T-cell (primary cell): Measurements from ENCODE around the gene EHF. TPM values are rescaled to one million over a fixed set of nuclear protein-coding genes. Genes with fewer than 3 reads are reported as not detected.

Source experiments
- ATAC-seq, 4 experiments: fragments of 200-7000 bp in 3 of 4; fragments of 150-1000 bp in 1 of 4; cut with Tn5 transposase; replicated peaks in 1 of 4; 1 replicate in 3 of 4; 2 replicates in 1 of 4; pipeline ENCODE4 v1.10.0; 2021; ENCODE audit warnings: moderate library complexity in 3 of 4, mild to moderate bottlenecking in 2 of 4, moderate number of reproducible peaks in 1 of 4
- CTCF ChIA-PET, 2 donors: fragments of 300-600 bp; sonication (Branson Sonifier 250); formaldehyde crosslinking; loops; one replicate each; lab custom pipeline; 2022; ENCODE audit warnings: antibody characterized with exemption in 2 of 2; lab: Charles Lee
- POLR2A ChIA-PET, 2 donors: fragments of 300-600 bp; sonication (Branson Sonifier 250); formaldehyde crosslinking; loops; one replicate each; lab custom pipeline; 2022; ENCODE audit warnings: antibody characterized with exemption in 2 of 2; lab: Charles Lee
- DNase-seq, 35 experiments: peaks; one replicate each; pipeline versions ENCODE4 v3.0.0 to v3.0.0-alpha.2; 2013 to 2023
- H3K27ac ChIP-seq: one replicate; pipeline ENCODE4 v1.5.1; 2013; ENCODE audit warnings: low read length
- H3K27me3 ChIP-seq, 2 experiments: replicated peaks in 1 of 2; 1 replicate in 1 of 2; 2 replicates in 1 of 2; pipeline versions ENCODE4 v1.6.1 to v1.7.0; 2013; ENCODE audit warnings: low read length in 1 of 2, mixed read lengths in 1 of 2; ENCODE audit not compliant: control insufficient read depth in 2 of 2, insufficient read depth in 2 of 2; ENCODE audit errors: extremely low read depth in 1 of 2
- H3K36me3 ChIP-seq, 2 donors: 1 replicate in 1 of 2; 2 replicates in 1 of 2; pipeline versions ENCODE4 v1.6.1 to v1.7.0; 2013; ENCODE audit warnings: low read length in 1 of 2; ENCODE audit not compliant: control insufficient read depth in 2 of 2, insufficient read depth in 1 of 2; ENCODE audit errors: extremely low read depth in 1 of 2
- H3K4me1 ChIP-seq, 2 experiments: 1 replicate in 1 of 2; 2 replicates in 1 of 2; pipeline versions ENCODE4 v1.6.1 to v1.7.0; 2013; ENCODE audit warnings: low read length in 2 of 2, mixed read lengths in 1 of 2; ENCODE audit not compliant: insufficient read depth in 2 of 2, control insufficient read depth in 1 of 2; ENCODE audit errors: extremely low read depth in 1 of 2
- H3K4me3 ChIP-seq, 2 donors: 1 replicate in 1 of 2; 2 replicates in 1 of 2; pipeline versions ENCODE4 v1.5.1 to v1.7.0; 2013; ENCODE audit warnings: mild to moderate bottlenecking in 2 of 2, low read length in 1 of 2, moderate library complexity in 1 of 2; ENCODE audit not compliant: control insufficient read depth in 1 of 2; ENCODE audit errors: extremely low read depth in 1 of 2
- H3K9me3 ChIP-seq: 2 replicates; pipeline ENCODE4 v1.7.0; 2013
- H3K27ac Mint-ChIP-seq, 2 donors: one replicate each; pipeline ENCODE4 v1.8.0; 2020 to 2021; ENCODE audit warnings: mild to moderate bottlenecking in 2 of 2, mixed read lengths in 2 of 2
- H3K27me3 Mint-ChIP-seq, 2 donors: one replicate each; pipeline ENCODE4 v1.8.0; 2021 to 2022; ENCODE audit warnings: mixed read lengths in 2 of 2
- H3K36me3 Mint-ChIP-seq: one replicate; pipeline ENCODE4 v1.8.0; 2021; ENCODE audit warnings: mixed read lengths
- H3K4me1 Mint-ChIP-seq, 3 donors: one replicate each; pipeline ENCODE4 v1.8.0; 2020 to 2022; ENCODE audit warnings: mixed read lengths in 3 of 3, mild to moderate bottlenecking in 1 of 3
- H3K4me3 Mint-ChIP-seq, 3 donors: one replicate each; pipeline ENCODE4 v1.8.0; 2020 to 2022; ENCODE audit warnings: mild to moderate bottlenecking in 3 of 3, mixed read lengths in 3 of 3, moderate library complexity in 3 of 3
- H3K9me3 Mint-ChIP-seq, 3 donors: one replicate each; pipeline ENCODE4 v1.8.0; 2020 to 2022; ENCODE audit warnings: mixed read lengths in 3 of 3
- WGBS: methylation state at CpG from one replicate; pipeline ENCODE4 v1.1.5; 2013; ENCODE audit warnings: missing lambda C conversion rate; ENCODE audit not compliant: insufficient coverage; 5-methylcytosine and 5-hydroxymethylcytosine counted together
- total RNA-seq, 35 experiments: library from RNA in 6 of 35; stranded (reverse) in 6 of 35; fragments of 120-200 nt in 1 of 35; gene quantifications; one replicate each; pipeline versions ENCODE4 v1.2.1 to v1.2.4 and lab custom pipeline; 2013 to 2026

The EHF gene
- total RNA-seq, 5 donors from 2014 or later (not counting 1 experiment from before 2014, with no cell fraction given): 0.30 to 0.47 (median 0.43) TPM; not detected in 2

- Histone ChIP-seq H3K4me1 (peaks cover 0 to 4% of the 10 kb centered on the region in 2 experiments), H3K27ac (no peak overlapping the region), H3K27me3 (peaks cover 0 to 2% of the 10 kb centered on the region in 2 experiments), H3K36me3 (no peaks in the 10 kb centered on the region), H3K4me3 (no peak overlapping the region), H3K9me3 (no peaks in the 10 kb centered on the region)
- H3K4me3 Mint-ChIP-seq: no peak overlapping the region
- no peak overlapping the region for H3K27ac Mint-ChIP-seq
- ChIA-PET CTCF (no interaction called here), POLR2A (no interaction called here)
- 93% methylated on average over 3 of the region's 7 CpGs for WGBS
- H3K36me3 Mint-ChIP-seq: no peaks in the 10 kb centered on the region
- H3K4me1 Mint-ChIP-seq: peaks cover 9 to 16% (median 11%) of the 10 kb centered on the region in 3 donors
- no peaks in the 10 kb centered on the region for H3K9me3 Mint-ChIP-seq
- DNase-seq: no peak
- no peaks in the 10 kb centered on the region for H3K27me3 Mint-ChIP-seq
- ATAC-seq: no peak
Measured at GRCh38 chr11:34632105-34632791, 11.4 kb downstream of the EHF start.

GRCh38 chr11:34633640-34633989 lies 12.7 kb downstream of the EHF start:
- ATAC-seq: no peak
- no peak for DNase-seq
- CTCF ChIA-PET: no interaction called here
- peaks cover 0 to 6% of the 10 kb centered on the region in 2 experiments for H3K27me3 ChIP-seq
- peaks cover 0 to 4% of the 10 kb centered on the region in 2 experiments for H3K4me1 ChIP-seq
- Mint-ChIP-seq H3K4me3 (no peak overlapping the region), H3K36me3 (no peaks in the 10 kb centered on the region), H3K4me1 (peaks cover 9 to 16% (median 11%) of the 10 kb centered on the region in 3 donors), H3K9me3 (no peaks in the 10 kb centered on the region), H3K27ac (no peak overlapping the region), H3K27me3 (no peaks in the 10 kb centered on the region)
- POLR2A ChIA-PET: no interaction called here
- no peaks in the 10 kb centered on the region for H3K36me3 ChIP-seq
- no peaks in the 10 kb centered on the region for H3K9me3 ChIP-seq
- H3K4me3 ChIP-seq: no peak overlapping the region
- no peak overlapping the region for H3K27ac ChIP-seq

- no peaks in the 10 kb centered on the region for H3K27me3 Mint-ChIP-seq
- CTCF ChIA-PET: no interaction called here
- Histone ChIP-seq H3K4me3 (no peak overlapping the region), H3K36me3 (no peaks in the 10 kb centered on the region), H3K27ac (no peak overlapping the region), H3K4me1 (peaks cover 0 to 4% of the 10 kb centered on the region in 2 experiments), H3K9me3 (no peaks in the 10 kb centered on the region), H3K27me3 (peaks cover 0 to 6% of the 10 kb centered on the region in 2 experiments)
- ATAC-seq (peak; percentile 40 to 57 (median 54)), DNase-seq (peak in 2 of 35 experiments; percentile 7 to 32)
- H3K36me3 Mint-ChIP-seq: no peaks in the 10 kb centered on the region
- POLR2A ChIA-PET: no interaction called here
- no peaks in the 10 kb centered on the region for H3K9me3 Mint-ChIP-seq
- no peak overlapping the region for H3K4me3 Mint-ChIP-seq
- H3K27ac Mint-ChIP-seq: peak overlapping the region; percentile 36 to 60
- no CpG with 5 or more reads among the region's 5 CpGs for WGBS
- H3K4me1 Mint-ChIP-seq: peaks cover 9 to 16% (median 11%) of the 10 kb centered on the region in 3 donors
Measured at GRCh38 chr11:34633990-34634693, 13.2 kb downstream of the EHF start.

- H3K36me3 ChIP-seq: no peaks in the 10 kb centered on the region
- Mint-ChIP-seq H3K36me3 (no peaks in the 10 kb centered on the region), H3K4me1 (peaks cover 9 to 16% (median 11%) of the 10 kb centered on the region in 3 donors), H3K27me3 (peaks cover 4% of the 10 kb centered on the region in 2 donors), H3K9me3 (no peaks in the 10 kb centered on the region), H3K27ac (no peak overlapping the region), H3K4me3 (no peak overlapping the region)
- no peak overlapping the region for H3K27ac ChIP-seq
- H3K27me3 ChIP-seq: peaks cover 0 to 10% of the 10 kb centered on the region in 2 experiments
- ATAC-seq (no peak), DNase-seq (no peak)
- ChIA-PET CTCF (no interaction called here), POLR2A (interaction anchor here in 1 of 2 donors (0.6 kb wide), 1 partner anchor 508 kb away, joined by 3 read pairs; no protein-coding TSS in a partner anchor)
- H3K4me1 ChIP-seq: peaks cover 0 to 4% of the 10 kb centered on the region in 2 experiments
- no peak overlapping the region for H3K4me3 ChIP-seq
- H3K9me3 ChIP-seq: no peaks in the 10 kb centered on the region
- no CpG with 5 or more reads among the region's 2 CpGs for WGBS
Measured at GRCh38 chr11:34634694-34635062, 13.8 kb downstream of the EHF start.

- no peak overlapping the region for H3K4me3 Mint-ChIP-seq
- peaks cover 5 to 7% of the 10 kb centered on the region in 2 donors for H3K27me3 Mint-ChIP-seq
- no CpG with 5 or more reads among the region's 1 CpG for WGBS
- H3K27ac Mint-ChIP-seq: no peak overlapping the region
- H3K27me3 ChIP-seq: peaks cover 0 to 17% of the 10 kb centered on the region in 2 experiments
- H3K27ac ChIP-seq: no peak overlapping the region
- no peaks in the 10 kb centered on the region for H3K9me3 Mint-ChIP-seq
- H3K4me1 Mint-ChIP-seq: peaks cover 9 to 16% (median 11%) of the 10 kb centered on the region in 3 donors
- no peak for DNase-seq
- H3K9me3 ChIP-seq: no peaks in the 10 kb centered on the region
- ChIA-PET POLR2A (no interaction called here), CTCF (interaction anchor here in 1 of 2 donors (0.6 kb wide), 1 partner anchor 30 kb away, joined by 3 read pairs; no protein-coding TSS in a partner anchor)
- peaks cover 0 to 4% of the 10 kb centered on the region in 2 experiments for H3K4me1 ChIP-seq
- ATAC-seq: no peak
- H3K36me3 ChIP-seq: no peaks in the 10 kb centered on the region
- H3K4me3 ChIP-seq: no peak overlapping the region
- H3K36me3 Mint-ChIP-seq: no peaks in the 10 kb centered on the region
Measured at GRCh38 chr11:34636127-34636526, 15.2 kb downstream of the EHF start.

- no peak for DNase-seq
- Histone ChIP-seq H3K4me3 (no peak overlapping the region), H3K27me3 (peaks cover 0 to 20% of the 10 kb centered on the region in 2 experiments), H3K9me3 (no peaks in the 10 kb centered on the region), H3K36me3 (no peaks in the 10 kb centered on the region), H3K27ac (no peak overlapping the region), H3K4me1 (peaks cover 0 to 4% of the 10 kb centered on the region in 2 experiments)
- Mint-ChIP-seq H3K4me1 (peaks cover 9 to 16% (median 11%) of the 10 kb centered on the region in 3 donors), H3K27ac (no peak overlapping the region), H3K36me3 (no peaks in the 10 kb centered on the region), H3K9me3 (no peaks in the 10 kb centered on the region), H3K27me3 (peaks cover 5 to 7% of the 10 kb centered on the region in 2 donors), H3K4me3 (no peak overlapping the region)
- CTCF ChIA-PET: interaction anchor here in 1 of 2 donors (1.3 kb wide), 1 partner anchor 13 kb away, joined by 3 read pairs; no protein-coding TSS in a partner anchor
- ATAC-seq: no peak
- 95% methylated on average over 4 of the region's 5 CpGs for WGBS
- POLR2A ChIA-PET: no interaction called here
Measured at GRCh38 chr11:34637303-34637702, 16.4 kb downstream of the EHF start.
